Panc1 (cell line): ENCODE measurements around the gene DPP7. TPM values are rescaled to one million over a fixed set of nuclear protein-coding genes. Genes with fewer than 3 reads are reported as not detected.

Experiments used
- ATAC-seq: fragments of 200-7000 bp; cut with Tn5 transposase; 2 replicates; pipeline ENCODE4 v1.9.1; 2020; ENCODE audit warnings: mild to moderate bottlenecking, moderate library complexity
- BruUV-seq: library from RNA; stranded (reverse); fragments of 400-500 nt; replicated peaks from 2 replicates; lab custom pipeline; 2021; lab: Mats Ljungman, UMichigan
- CTCF ChIA-PET: fragments of 300-600 bp; sonication (Branson Sonifier 250); formaldehyde crosslinking; loops from one replicate; lab custom pipeline; 2022; ENCODE audit warnings: antibody characterized with exemption; lab: Charles Lee
- POLR2A ChIA-PET: fragments of 300-600 bp; sonication (Branson Sonifier 250); formaldehyde crosslinking; loops from one replicate; lab custom pipeline; 2022; ENCODE audit warnings: antibody characterized with exemption; lab: Charles Lee
- DNase-seq: peaks from one replicate; pipeline ENCODE4 v3.0.0-alpha.2; 2010; ENCODE audit warnings: low read depth, low spot score
- H3K27ac ChIP-seq: 2 replicates; pipeline ENCODE4 v1.5.1; 2011; ENCODE audit warnings: mild to moderate bottlenecking, low read length, inconsistent platforms
- H3K27me3 ChIP-seq: fragments of 200-500 bp; sonication (Bioruptor generic); 2 replicates; pipeline ENCODE4 v1.6.0; 2014; ENCODE audit warnings: low read length, inconsistent platforms; ENCODE audit not compliant: control insufficient read depth, insufficient read depth
- H3K36me3 ChIP-seq: fragments of 200-500 bp; sonication (Bioruptor generic); 2 replicates; pipeline ENCODE4 v1.5.1; 2014; ENCODE audit warnings: inconsistent platforms, mild to moderate bottlenecking, low read length, moderate library complexity; ENCODE audit not compliant: control insufficient read depth, insufficient read depth
- H3K4me1 ChIP-seq: 2 replicates; pipeline ENCODE4 v1.5.1; 2011; ENCODE audit warnings: inconsistent platforms, mild to moderate bottlenecking, low read length, moderate library complexity; ENCODE audit not compliant: control insufficient read depth, insufficient read depth
- H3K4me3 ChIP-seq, 2 experiments: 2 replicates each; pipeline ENCODE4 v1.5.1; 2011 to 2012; ENCODE audit warnings: low read depth in 2 of 2, low read length in 2 of 2, mild to moderate bottlenecking in 2 of 2, inconsistent platforms in 1 of 2, moderate library complexity in 1 of 2
- H3K9me3 ChIP-seq: fragments of 200-500 bp; sonication (Bioruptor generic); 2 replicates; pipeline ENCODE4 v1.5.1; 2014; ENCODE audit warnings: low read depth, mild to moderate bottlenecking, inconsistent platforms, low read length, moderate library complexity; ENCODE audit not compliant: control insufficient read depth, insufficient read depth
- CTCF ChIP-seq: fragments of 450-650 bp; IDR thresholded peaks from 2 replicates; pipeline ENCODE4 v1.5.1; 2017; ENCODE audit warnings: mild to moderate bottlenecking
- POLR2AphosphoS5 ChIP-seq: IDR thresholded peaks from 2 replicates; pipeline ENCODE4 v1.6.1; 2012; ENCODE audit warnings: mild to moderate bottlenecking, low read depth, low read length, moderate library complexity
- REST ChIP-seq, 2 experiments: IDR thresholded peaks; 2 replicates each; pipeline ENCODE4 v1.6.1; 2011 to 2012; ENCODE audit warnings: low read depth in 2 of 2, control low read depth in 1 of 2, low read length in 1 of 2, mild to moderate bottlenecking in 1 of 2, moderate library complexity in 1 of 2; ENCODE audit not compliant: insufficient read depth in 1 of 2
- SIN3A ChIP-seq: IDR thresholded peaks from 2 replicates; pipeline ENCODE4 v1.6.1; 2012; ENCODE audit warnings: low read depth, mild to moderate bottlenecking, low read length, moderate library complexity, borderline replicate concordance; ENCODE audit not compliant: insufficient read depth
- TCF7L2 ChIP-seq: IDR thresholded peaks from 2 replicates; pipeline ENCODE4 v1.6.1; 2011; ENCODE audit warnings: mild to moderate bottlenecking, low read depth, low read length, inconsistent platforms
- in situ Hi-C: cut with HindIII; loops from 2 replicates; pipeline ENCODE4 v1.10.0; 2016; ENCODE audit warnings: low sequenced_read_pairs, low pct_unique_long_range_greater_than_20kb
- intact Hi-C: fragments of 100-400 bp; cut with micrococcal nuclease; formaldehyde crosslinking; loops from one replicate; pipeline ENCODE4 v1.10.0; 2022; ENCODE audit not compliant: unreplicated experiment
- total RNA-seq: library from RNA; stranded (reverse); gene quantifications from one replicate; pipeline ENCODE4 v1.2.1, GENCODE V29; 2021; ENCODE audit not compliant: unreplicated experiment

DPP7 gene
- total RNA-seq, 1 experiment from 2014 or later, result 236 TPM

GRCh38 chr9:137149363-137149762, 34.8 kb upstream of the DPP7 start:
- Histone ChIP-seq H3K4me3 (no peak overlapping the region), H3K9me3 (no peaks in the 10 kb centered on the region), H3K4me1 (no peaks in the 10 kb centered on the region), H3K36me3 (no peaks in the 10 kb centered on the region), H3K27ac (no peak overlapping the region), H3K27me3 (no peaks in the 10 kb centered on the region)
- CTCF ChIA-PET, result no interaction called here
- intact Hi-C loops (no loop called here), in situ Hi-C loops (no loop called here)
- BruUV-seq, result no TSS peak
- TF ChIP-seq POLR2AphosphoS5 (no peak), REST (IDR thresholded peaks at IDR 0.05; ENCODE audit: insufficient read depth in 1 of 2, low read depth in 2 of 2, low read length in 1 of 2) (no peak), SIN3A (no peak), CTCF (no peak), TCF7L2 (no peak)
- DNase-seq (no peak), ATAC-seq (no peak)
- POLR2A ChIA-PET, result interaction anchor here (0.6 kb wide), 1 partner anchor 10 kb away, joined by 6 read pairs; no protein-coding TSS in a partner anchor

- H3K27ac ChIP-seq, result no peak overlapping the region
- POLR2A ChIA-PET, result interaction anchor here (0.6 kb wide), 1 partner anchor 9 kb away, joined by 6 read pairs; no protein-coding TSS in a partner anchor
- DNase-seq (no peak), ATAC-seq (no peak)
- in situ Hi-C loops, result no loop called here
- H3K4me1 ChIP-seq, result no peaks in the 10 kb centered on the region
- H3K9me3 ChIP-seq, result no peaks in the 10 kb centered on the region
- TF ChIP-seq SIN3A (no peak), POLR2AphosphoS5 (no peak), CTCF (no peak), TCF7L2 (no peak), REST (IDR thresholded peaks at IDR 0.05; ENCODE audit: insufficient read depth in 1 of 2, low read depth in 2 of 2, low read length in 1 of 2) (no peak)
- intact Hi-C loops, result no loop called here
- no peaks in the 10 kb centered on the region for H3K27me3 ChIP-seq
- H3K4me3 ChIP-seq, result no peak overlapping the region
- BruUV-seq, result no TSS peak
- no peaks in the 10 kb centered on the region for H3K36me3 ChIP-seq
- CTCF ChIA-PET, result no interaction called here
Measured at GRCh38 chr9:137148661-137149060, 34.1 kb upstream of the DPP7 start.
